Caco-2 (cell line): ENCODE measurements around the gene CYREN. TPM values are rescaled to one million over a fixed set of nuclear protein-coding genes. Genes with fewer than 3 reads are reported as not detected.

ENCODE experiments used
- BruUV-seq: library from RNA; stranded (reverse); fragments of 400-500 nt; replicated peaks from 2 replicates; lab custom pipeline; 2021; lab: Mats Ljungman, UMichigan
- CTCF ChIA-PET: fragments of 300-600 bp; sonication (Branson Sonifier 250); formaldehyde crosslinking; loops from one replicate; lab custom pipeline; 2022; ENCODE audit warnings: antibody characterized with exemption; lab: Charles Lee
- POLR2A ChIA-PET: fragments of 300-600 bp; sonication (Branson Sonifier 250); formaldehyde crosslinking; loops from one replicate; lab custom pipeline; 2022; ENCODE audit warnings: antibody characterized with exemption; lab: Charles Lee
- DNase-seq, 2 experiments: peaks; one replicate each; pipeline versions ENCODE4 v3.0.0 to v3.0.0-alpha.2; 2020 to 2022
- H3K27me3 ChIP-seq: replicated peaks from 2 replicates; pipeline ENCODE4 v1.6.0; 2011; ENCODE audit warnings: low read length; ENCODE audit not compliant: control insufficient read depth, insufficient read depth
- H3K36me3 ChIP-seq: 2 replicates; pipeline ENCODE4 v1.5.1; 2011; ENCODE audit warnings: low read length; ENCODE audit not compliant: control insufficient read depth, insufficient read depth
- H3K4me1 ChIP-seq: fragments of 250-450 bp; sonication (Bioruptor Pico); 2 replicates; pipeline ENCODE4 v1.5.1; 2020; ENCODE audit warnings: mild to moderate bottlenecking
- H3K4me3 ChIP-seq: 2 replicates; pipeline ENCODE4 v1.5.1; 2011; ENCODE audit warnings: low read depth, mild to moderate bottlenecking, control low read depth, low read length
- H3K9me3 ChIP-seq: fragments of 250-450 bp; sonication (Bioruptor Pico); 2 replicates; pipeline ENCODE4 v1.5.1; 2020; ENCODE audit warnings: mild to moderate bottlenecking, moderate library complexity
- H3K27ac Mint-ChIP-seq: one replicate; pipeline ENCODE4 v1.8.0; 2022; ENCODE audit warnings: mixed read lengths; ENCODE audit not compliant: unreplicated experiment
- H3K27me3 Mint-ChIP-seq: one replicate; pipeline ENCODE4 v1.8.0; 2022; ENCODE audit warnings: mixed read lengths; ENCODE audit not compliant: insufficient read depth, unreplicated experiment
- H3K36me3 Mint-ChIP-seq: one replicate; pipeline ENCODE4 v1.8.0; 2022; ENCODE audit warnings: mild to moderate bottlenecking, mixed read lengths; ENCODE audit not compliant: insufficient read depth, unreplicated experiment
- H3K4me1 Mint-ChIP-seq: one replicate; pipeline ENCODE4 v1.8.0; 2022; ENCODE audit warnings: low read depth, mixed read lengths; ENCODE audit not compliant: unreplicated experiment
- H3K4me3 Mint-ChIP-seq: one replicate; pipeline ENCODE4 v1.8.0; 2022; ENCODE audit warnings: mild to moderate bottlenecking, moderate library complexity, mixed read lengths; ENCODE audit not compliant: unreplicated experiment
- H3K9me3 Mint-ChIP-seq: one replicate; pipeline ENCODE4 v1.8.0; 2022; ENCODE audit warnings: mixed read lengths; ENCODE audit not compliant: unreplicated experiment
- CTCF ChIP-seq, 2 experiments: fragments of 200-600 bp in 1 of 2; IDR thresholded peaks; 1 replicate in 1 of 2; 2 replicates in 1 of 2; pipeline versions ENCODE4 v1.5.1 to v1.8.0; 2011 to 2022; ENCODE audit warnings: antibody characterized with exemption in 1 of 2, control low read depth in 1 of 2, inconsistent platforms in 1 of 2, low read depth in 1 of 2, low read length in 1 of 2, mild to moderate bottlenecking in 1 of 2, moderate library complexity in 1 of 2; ENCODE audit not compliant: insufficient read depth in 1 of 2, severe bottlenecking in 1 of 2, unreplicated experiment in 1 of 2
- intact Hi-C: fragments of 100-400 bp; cut with micrococcal nuclease; formaldehyde crosslinking; loops from one replicate; pipeline ENCODE4 v1.10.0; 2022; ENCODE audit not compliant: unreplicated experiment
- total RNA-seq: library from RNA; stranded (reverse); gene quantifications from 2 replicates; pipeline ENCODE4 v1.2.3, GENCODE V29; 2022

CYREN gene
- total RNA-seq, 1 experiment from 2014 or later, result 60.9 TPM

GRCh38 chr7:135183478-135183877, 13.0 kb upstream of the CYREN start:
- no peaks in the 10 kb centered on the region; the same call in 1 of the 2 replicates for H3K36me3 ChIP-seq
- TF ChIP-seq CTCF (IDR thresholded peaks at IDR 0.05; ENCODE audit: insufficient read depth in 1 of 2, low read depth in 1 of 2, low read length in 1 of 2, severe bottlenecking in 1 of 2, unreplicated experiment in 1 of 2), result no peak
- H3K27me3 ChIP-seq, result no peaks in the 10 kb centered on the region
- Mint-ChIP-seq H3K4me3 (no peak overlapping the region), H3K36me3 (peaks cover 21% of the 10 kb centered on the region), H3K4me1 (no peaks in the 10 kb centered on the region), H3K9me3 (peaks cover 27% of the 10 kb centered on the region), H3K27ac (no peak overlapping the region), H3K27me3 (no peaks in the 10 kb centered on the region)
- no TSS peak for BruUV-seq
- CTCF ChIA-PET, result no interaction called here
- intact Hi-C loops, result no loop called here
- POLR2A ChIA-PET, result no interaction called here
- no peak overlapping the region for H3K4me3 ChIP-seq
- H3K9me3 ChIP-seq, result peaks cover 34% of the 10 kb centered on the region
- DNase-seq, result no peak
- no peaks in the 10 kb centered on the region for H3K4me1 ChIP-seq

GRCh38 chr7:135181929-135182678, 11.6 kb upstream of the CYREN start:
- intact Hi-C loops, result no loop called here
- no peak for TF ChIP-seq CTCF (IDR thresholded peaks at IDR 0.05; ENCODE audit: insufficient read depth in 1 of 2, low read depth in 1 of 2, low read length in 1 of 2, severe bottlenecking in 1 of 2, unreplicated experiment in 1 of 2)
- Histone ChIP-seq H3K36me3 (no peaks in the 10 kb centered on the region; the same call in 1 of the 2 replicates), H3K4me1 (0 out of 2 replicates have a peak, but pooled peaks cover 6% of the 10 kb centered on the region), H3K9me3 (peaks cover 34% of the 10 kb centered on the region), H3K27me3 (no peaks in the 10 kb centered on the region), H3K4me3 (no peak overlapping the region)
- no peak for DNase-seq
- Mint-ChIP-seq H3K27ac (no peak overlapping the region), H3K36me3 (peaks cover 15% of the 10 kb centered on the region), H3K4me3 (no peak overlapping the region), H3K4me1 (no peaks in the 10 kb centered on the region), H3K27me3 (no peaks in the 10 kb centered on the region), H3K9me3 (peaks cover 29% of the 10 kb centered on the region)
- POLR2A ChIA-PET, result no interaction called here
- CTCF ChIA-PET, result no interaction called here
- BruUV-seq, result no TSS peak

GRCh38 chr7:135181261-135181928, 10.9 kb upstream of the CYREN start:
- H3K36me3 Mint-ChIP-seq, result peaks cover 15% of the 10 kb centered on the region
- H3K4me1 Mint-ChIP-seq, result no peaks in the 10 kb centered on the region
- H3K27ac Mint-ChIP-seq, result no peak overlapping the region
- DNase-seq, result no peak
- ChIA-PET POLR2A (no interaction called here), CTCF (no interaction called here)
- H3K4me3 ChIP-seq, result no peak overlapping the region
- peaks cover 29% of the 10 kb centered on the region for H3K9me3 Mint-ChIP-seq
- H3K27me3 Mint-ChIP-seq, result no peaks in the 10 kb centered on the region
- no peak for TF ChIP-seq CTCF (IDR thresholded peaks at IDR 0.05; ENCODE audit: insufficient read depth in 1 of 2, low read depth in 1 of 2, low read length in 1 of 2, severe bottlenecking in 1 of 2, unreplicated experiment in 1 of 2)
- H3K36me3 ChIP-seq, result no peaks in the 10 kb centered on the region; the same call in 1 of the 2 replicates
- intact Hi-C loops, result no loop called here
- no TSS peak for BruUV-seq
- H3K9me3 ChIP-seq, result peaks cover 34% of the 10 kb centered on the region
- no peak overlapping the region for H3K4me3 Mint-ChIP-seq
- H3K27me3 ChIP-seq, result no peaks in the 10 kb centered on the region
- H3K4me1 ChIP-seq, result 0 out of 2 replicates have a peak, but pooled peaks cover 6% of the 10 kb centered on the region
